H1 (cell line): ENCODE results near the gene CHPT1. TPM values are rescaled to one million over a fixed set of nuclear protein-coding genes. Genes with fewer than 3 reads are reported as not detected.

Experiments used
- CTCF ChIA-PET: fragments of 300-600 bp; sonication (Branson Sonifier 250); formaldehyde crosslinking; loops from one replicate; lab custom pipeline; 2021; ENCODE audit not compliant: partially characterized antibody; lab: Charles Lee
- POLR2A ChIA-PET: fragments of 300-600 bp; sonication (Branson Sonifier 250); formaldehyde crosslinking; loops from one replicate; lab custom pipeline; 2021; ENCODE audit warnings: inconsistent platforms; ENCODE audit not compliant: partially characterized antibody; lab: Charles Lee
- DNase-seq, 2 experiments: peaks; one replicate each; pipeline versions ENCODE4 v3.0.0 to v3.0.0-alpha.2; 2010 to 2022; ENCODE audit warnings: low spot score in 2 of 2, low read depth in 1 of 2, mixed read lengths in 1 of 2
- FAIRE-seq: peaks from 2 replicates; lab custom pipeline; 2011; peaks lifted over from hg19 to GRCh38; lab: Jason Lieb, UNC
- H2AFZ ChIP-seq: 2 replicates; pipeline ENCODE4 v1.8.1; 2012; ENCODE audit warnings: low read length, inconsistent platforms
- H2AK5ac ChIP-seq: 2 replicates; pipeline ENCODE4 v1.6.1; 2013; ENCODE audit warnings: low read depth, low read length
- H2BK120ac ChIP-seq: replicated peaks from 2 replicates; pipeline ENCODE3; 2013; ENCODE audit warnings: low read depth, low read length, inconsistent platforms
- H2BK12ac ChIP-seq: 2 replicates; pipeline ENCODE4 v1.6.1; 2013; ENCODE audit warnings: low read depth, low read length
- H2BK15ac ChIP-seq: 2 replicates; pipeline ENCODE4 v1.6.1; 2013; ENCODE audit warnings: low read length
- H2BK20ac ChIP-seq: 2 replicates; pipeline ENCODE4 v1.6.1; 2013; ENCODE audit warnings: low read length
- H2BK5ac ChIP-seq: 2 replicates; pipeline ENCODE4 v1.6.1; 2013; ENCODE audit warnings: low read depth, low read length
- H3K14ac ChIP-seq: 2 replicates; pipeline ENCODE4 v1.6.1; 2013; ENCODE audit warnings: inconsistent platforms; ENCODE audit not compliant: insufficient read length
- H3K18ac ChIP-seq: 2 replicates; pipeline ENCODE4 v1.6.1; 2013; ENCODE audit warnings: low read length; ENCODE audit errors: extremely low read depth
- H3K23ac ChIP-seq: 2 replicates; pipeline ENCODE4 v1.6.1; 2013; ENCODE audit warnings: inconsistent platforms; ENCODE audit not compliant: insufficient read length
- H3K23me2 ChIP-seq: 2 replicates; pipeline ENCODE4 v1.6.1; 2013; ENCODE audit warnings: low read depth, low read length
- H3K27ac ChIP-seq: 2 replicates; pipeline ENCODE4 v1.6.1; 2011; ENCODE audit warnings: low read depth, low read length, inconsistent platforms
- H3K27me3 ChIP-seq, 4 experiments: replicated peaks in 1 of 4; 1 replicate in 1 of 4; 2 replicates in 3 of 4; pipeline versions ENCODE4 v1.6.1 to v1.8.1; 2011 to 2013; ENCODE audit warnings: low read length in 3 of 4, mild to moderate bottlenecking in 3 of 4, inconsistent platforms in 2 of 4, mixed read lengths in 2 of 4, moderate library complexity in 1 of 4; ENCODE audit not compliant: control insufficient read depth in 3 of 4, insufficient read depth in 3 of 4; ENCODE audit errors: extremely low read depth in 1 of 4
- H3K36me3 ChIP-seq, 4 experiments: 2 replicates each; pipeline versions ENCODE4 v1.6.1 to v1.8.1; 2011 to 2013; ENCODE audit warnings: mild to moderate bottlenecking in 4 of 4, low read length in 3 of 4, moderate library complexity in 2 of 4, control low read depth in 1 of 4, inconsistent platforms in 1 of 4; ENCODE audit not compliant: insufficient read depth in 4 of 4, control insufficient read depth in 2 of 4
- H3K4ac ChIP-seq: replicated peaks from 2 replicates; pipeline ENCODE3; 2013; ENCODE audit warnings: low read length, low read depth, mixed read lengths, inconsistent platforms; ENCODE audit not compliant: insufficient read length
- H3K4me1 ChIP-seq, 4 experiments: replicated peaks in 1 of 4; 1 replicate in 1 of 4; 2 replicates in 3 of 4; pipeline versions ENCODE4 v1.6.1 to v1.8.1; 2011 to 2013; ENCODE audit warnings: low read length in 3 of 4, inconsistent platforms in 2 of 4, mixed read lengths in 1 of 4; ENCODE audit not compliant: insufficient read depth in 4 of 4, control insufficient read depth in 3 of 4
- H3K4me2 ChIP-seq, 2 experiments: 2 replicates each; pipeline versions ENCODE4 v1.6.1 to v1.8.1; 2011 to 2013; ENCODE audit warnings: low read depth in 2 of 2, low read length in 2 of 2, control low read depth in 1 of 2, inconsistent platforms in 1 of 2, mild to moderate bottlenecking in 1 of 2; ENCODE audit not compliant: insufficient read depth in 1 of 2
- H3K4me3 ChIP-seq, 4 experiments: fragments of 200-600, 300-600 bp in 1 of 4; sonication (generic), shearing (Covaris generic), sonication (Bioruptor Twin) in 1 of 4; 2 replicates each; pipeline versions ENCODE4 v1.5.1 to v1.8.1; 2011 to 2016; ENCODE audit warnings: low read length in 4 of 4, low read depth in 3 of 4, control low read depth in 2 of 4, inconsistent platforms in 2 of 4, mild to moderate bottlenecking in 2 of 4, mixed read lengths in 1 of 4, moderate library complexity in 1 of 4; ENCODE audit not compliant: insufficient read depth in 2 of 4; ENCODE audit errors: extremely low read depth in 1 of 4
- H3K56ac ChIP-seq: replicated peaks from 2 replicates; pipeline ENCODE3; 2013; ENCODE audit warnings: low read depth, mild to moderate bottlenecking, mixed read lengths, low read length, inconsistent platforms; ENCODE audit not compliant: insufficient read length
- H3K79me1 ChIP-seq: 2 replicates; pipeline ENCODE4 v1.6.1; 2013; ENCODE audit warnings: low read depth, low read length, control low read depth
- H3K79me2 ChIP-seq, 2 experiments: 2 replicates each; pipeline versions ENCODE4 v1.6.1 to v1.8.1; 2012 to 2013; ENCODE audit warnings: low read length in 2 of 2, mild to moderate bottlenecking in 2 of 2, inconsistent platforms in 1 of 2; ENCODE audit not compliant: insufficient read depth in 2 of 2, control insufficient read depth in 1 of 2
- H3K9ac ChIP-seq, 4 experiments: replicated peaks in 1 of 4; 1 replicate in 1 of 4; 2 replicates in 3 of 4; pipeline versions ENCODE4 v1.6.1 to v1.8.1; 2011 to 2013; ENCODE audit warnings: low read depth in 3 of 4, low read length in 3 of 4, control low read depth in 2 of 4, mild to moderate bottlenecking in 2 of 4, moderate library complexity in 2 of 4, inconsistent platforms in 1 of 4; ENCODE audit errors: extremely low read depth in 1 of 4
- H3K9me3 ChIP-seq, 2 experiments: 2 replicates each; pipeline versions ENCODE4 v1.6.1 to v1.8.1; 2012 to 2013; ENCODE audit warnings: mild to moderate bottlenecking in 2 of 2, moderate library complexity in 2 of 2, control low read depth in 1 of 2, inconsistent platforms in 1 of 2, low read depth in 1 of 2, low read length in 1 of 2, mixed read lengths in 1 of 2; ENCODE audit not compliant: insufficient read depth in 2 of 2
- H4K20me1 ChIP-seq, 2 experiments: replicated peaks in 1 of 2; 2 replicates each; pipeline versions ENCODE3 to v1.8.1; 2011 to 2013; ENCODE audit warnings: inconsistent platforms in 2 of 2, low read length in 2 of 2, mild to moderate bottlenecking in 1 of 2; ENCODE audit not compliant: insufficient read depth in 2 of 2, control insufficient read depth in 1 of 2
- H4K5ac ChIP-seq: 2 replicates; pipeline ENCODE4 v1.6.1; 2013; ENCODE audit warnings: low read length, low read depth, mixed read lengths, inconsistent platforms; ENCODE audit not compliant: insufficient read length
- H4K8ac ChIP-seq: 2 replicates; pipeline ENCODE4 v1.8.0; 2013; ENCODE audit warnings: mild to moderate bottlenecking, moderate library complexity, low read length, inconsistent platforms; ENCODE audit not compliant: insufficient read depth; ENCODE audit errors: extremely low read depth
- H4K91ac ChIP-seq: replicated peaks from 2 replicates; pipeline ENCODE3; 2013; ENCODE audit warnings: low read length, mixed read lengths, inconsistent platforms; ENCODE audit not compliant: insufficient read length
- ATF3 ChIP-seq: IDR thresholded peaks from 2 replicates; pipeline ENCODE4 v1.6.1; 2011; ENCODE audit warnings: low read depth, mild to moderate bottlenecking, low read length; ENCODE audit not compliant: insufficient read depth
- CEBPB ChIP-seq: IDR thresholded peaks from 2 replicates; pipeline ENCODE4 v1.6.1; 2012; ENCODE audit warnings: low read depth, low read length
- CHD2 ChIP-seq: IDR thresholded peaks from 2 replicates; pipeline ENCODE4 v1.6.1; 2012; ENCODE audit warnings: low read length, improper control_type of control experiment
- GTF2F1 ChIP-seq: IDR thresholded peaks from 2 replicates; pipeline ENCODE4 v1.6.1; 2012; ENCODE audit warnings: low read depth, low read length, improper control_type of control experiment, borderline replicate concordance
- KDM1A ChIP-seq: fragments of 200-600, 300-600 bp; sonication (generic); IDR thresholded peaks from 2 replicates; pipeline ENCODE4 v1.7.1; 2016; ENCODE audit warnings: mild to moderate bottlenecking, low read length, borderline replicate concordance
- SIN3A ChIP-seq, 2 experiments: IDR thresholded peaks in 1 of 2; conservative IDR thresholded peaks in 1 of 2; 2 replicates each; pipeline ENCODE4 v1.6.1; 2011 to 2012; ENCODE audit warnings: low read length in 2 of 2, improper control_type of control experiment in 1 of 2, low read depth in 1 of 2, mild to moderate bottlenecking in 1 of 2
- SIRT6 ChIP-seq: IDR thresholded peaks from one replicate; pipeline ENCODE4 v1.7.1; 2012; ENCODE audit warnings: low read length, inconsistent platforms
- SIX5 ChIP-seq: IDR thresholded peaks from 2 replicates; pipeline ENCODE4 v1.6.1; 2011; ENCODE audit warnings: mild to moderate bottlenecking, low read depth, low read length
- TAF7 ChIP-seq: optimal IDR thresholded peaks from 2 replicates; pipeline ENCODE3; 2011; ENCODE audit warnings: low read depth, mild to moderate bottlenecking, inconsistent platforms, low read length, moderate library complexity, borderline replicate concordance
- ZNF274 ChIP-seq: IDR thresholded peaks from 2 replicates; pipeline ENCODE4 v1.7.0; 2012; ENCODE audit warnings: low read length, borderline replicate concordance; ENCODE audit errors: extremely low read depth
- WGBS, 2 experiments: shearing (Covaris generic) in 1 of 2; methylation state at CpG; one replicate each; pipeline versions ENCODE4 v1.1.6 to v1.1.7; 2013 to 2015; ENCODE audit warnings: low lambda C conversion rate in 2 of 2, mixed read lengths in 2 of 2, inconsistent platforms in 1 of 2, low coverage in 1 of 2, missing lambda C conversion rate in 1 of 2; ENCODE audit not compliant: insufficient replicate concordance in 2 of 2, insufficient coverage in 1 of 2, insufficient read length in 1 of 2; ENCODE audit errors: extremely low coverage in 1 of 2, missing lambda C conversion rate in 1 of 2; 5-methylcytosine and 5-hydroxymethylcytosine counted together
- polyA plus RNA-seq, 7 experiments: library from polyadenylated mRNA; depleted of rRNA in 3 of 7; stranded (reverse) in 5 of 7; unstranded in 2 of 7; fragments of >200 nt in 5 of 7; fragments of 200-250 nt in 2 of 7; gene quantifications; 1 replicate in 5 of 7; 2 replicates in 1 of 7; 4 replicates in 1 of 7; pipeline versions ENCODE4 v1.2.1 to v1.2.3, GENCODE V29; 2011 to 2013; ENCODE audit warnings: missing spikeins in 2 of 7, mixed read lengths in 2 of 7
- total RNA-seq: library from RNA; stranded (reverse); fragmentation: NEBNext Ultra II Directional; extraction: Animal tissue kit (Norgen Biotek cat#: 25700); gene quantifications from 2 replicates; pipeline ENCODE4 v1.2.1, GENCODE V29; 2021

Gene CHPT1
- total and polyA plus RNA-seq, 2 of the 8 experiments (the other 6 are each of a cell fraction or from before 2014, with no cell fraction given) = 13.3 to 22.5 TPM

GRCh38 chr12:101671157-101671791 is 26.2 kb upstream of the CHPT1 start:
- Histone ChIP-seq H3K4me3 (no peak overlapping the region), H4K5ac (no peak overlapping the region), H2BK15ac (no peak overlapping the region), H3K4ac (no peak overlapping the region), H3K56ac (no peak overlapping the region), H4K20me1 (no peaks in the 10 kb centered on the region), H2BK120ac (no peak overlapping the region), H2BK12ac (no peak overlapping the region), H2BK20ac (no peak overlapping the region), H3K4me1 (0 out of 7 replicates have a peak, but pooled peaks cover 0 to under 1% (median 0%) of the 10 kb centered on the region in 4 experiments), H3K27me3 (no peaks in the 10 kb centered on the region), H3K23ac (no peak overlapping the region), H3K23me2 (no peaks in the 10 kb centered on the region; the same call in 1 of the 2 replicates), H4K91ac (no peak overlapping the region), H2AK5ac (no peak overlapping the region), H2BK5ac (no peak overlapping the region), H3K9me3 (no peaks in the 10 kb centered on the region), H3K27ac (no peak overlapping the region), H3K79me1 (no peaks in the 10 kb centered on the region), H3K18ac (no peak overlapping the region), H3K36me3 (no peaks in the 10 kb centered on the region), H3K79me2 (no peaks in the 10 kb centered on the region), H2AFZ (peak overlapping the region; percentile 44; the same call in 1 of the 2 replicates), H3K4me2 (no peak overlapping the region), H3K14ac (no peak overlapping the region), H3K9ac (no peak overlapping the region), H4K8ac (no peak overlapping the region)
- DNase-seq (no peak), FAIRE-seq (no peak)
- TF ChIP-seq GTF2F1 = no peak
- TF ChIP-seq SIN3A (conservative IDR thresholded peaks at IDR 0.05 in 1 of 2, IDR thresholded peaks at IDR 0.05 in 1 of 2; ENCODE audit: low read depth in 1 of 2, low read length in 2 of 2) = no peak
- no peak for TF ChIP-seq ZNF274
- no peak for TF ChIP-seq TAF7
- no peak for TF ChIP-seq CHD2
- no peak for TF ChIP-seq CEBPB
- no peak for TF ChIP-seq KDM1A
- TF ChIP-seq SIX5 = no peak
- no peak for TF ChIP-seq SIRT6
- no peak for TF ChIP-seq ATF3
- ChIA-PET CTCF (interaction anchor here (0.6 to 4.2 kb wide), 12 partner anchors 7 to 325 kb away, joined by 3 to 32 read pairs (median 3); no protein-coding TSS in a partner anchor), POLR2A (no interaction called here)
- 93% methylated on average over 6 of the region's 6 CpGs; no CpG with 5 or more reads in 1 of the 2 experiments for WGBS, 2 experiments
